Left ventricle myocardium inferior (tissue), 1 donor: ENCODE measurements around the gene PCDH15. TPM values are rescaled to one million over a fixed set of nuclear protein-coding genes. Genes with fewer than 3 reads are reported as not detected.

Source experiments
- DNase-seq: peaks from one replicate; pipeline ENCODE4 v3.0.0-alpha.2; 2020
- H3K27ac ChIP-seq: fragments of 200-600 bp; replicated peaks from 2 replicates; pipeline ENCODE4 v1.8.0; 2021
- H3K27me3 ChIP-seq: fragments of 200-600 bp; 2 replicates; pipeline ENCODE4 v1.8.0; 2021; ENCODE audit warnings: low read depth
- H3K36me3 ChIP-seq: fragments of 200-600 bp; 2 replicates; pipeline ENCODE4 v1.8.0; 2021
- H3K4me1 ChIP-seq: fragments of 200-600 bp; 2 replicates; pipeline ENCODE4 v1.8.0; 2021
- H3K4me3 ChIP-seq: fragments of 200-600 bp; 2 replicates; pipeline ENCODE4 v1.8.0; 2021; ENCODE audit warnings: mild to moderate bottlenecking, moderate library complexity
- H3K9me3 ChIP-seq: fragments of 200-600 bp; replicated peaks from 2 replicates; pipeline ENCODE4 v1.8.0; 2021
- CTCF ChIP-seq: fragments of 200-600 bp; IDR thresholded peaks from 2 replicates; pipeline ENCODE4 v1.8.0; 2021; ENCODE audit warnings: antibody characterized with exemption, mild to moderate bottlenecking, borderline replicate concordance
- intact Hi-C: fragments of 100-400 bp; cut with micrococcal nuclease; formaldehyde crosslinking; loops from one replicate; pipeline ENCODE4 v1.11.0; 2022
- total RNA-seq: library from RNA; stranded (reverse); fragmentation: NEBNext Ultra II Directional; extraction: Animal tissue kit (Norgen Biotek cat#: 25700); gene quantifications from one replicate; pipeline ENCODE4 v1.2.1, GENCODE V29; 2021
- donor health status: DM: no; HTN: yes; CAD: no; lungs with severe emphysema.

The PCDH15 gene
- total RNA-seq, 1 donor from 2014 or later: 0.19 TPM

- intact Hi-C loops: no loop called here
- no peak overlapping the region for H3K27ac ChIP-seq
- no peak for DNase-seq
Observed at GRCh38 chr10:54485971-54486370, 315.1 kb downstream of the PCDH15 start.

GRCh38 chr10:54484186-54484585, 316.8 kb downstream of the PCDH15 start:
- H3K4me3 ChIP-seq: no peak overlapping the region
- no peaks in the 10 kb centered on the region for H3K27me3 ChIP-seq
- intact Hi-C loops: no loop called here
- H3K27ac ChIP-seq: no peak overlapping the region
- no peak for DNase-seq
- no peaks in the 10 kb centered on the region for H3K9me3 ChIP-seq
- no peaks in the 10 kb centered on the region for H3K36me3 ChIP-seq
- TF ChIP-seq CTCF: no peak
- no peaks in the 10 kb centered on the region for H3K4me1 ChIP-seq

More at GRCh38 chr10:54485971-54486370, 315.1 kb downstream of the PCDH15 start:
- Histone ChIP-seq H3K27me3 (no peaks in the 10 kb centered on the region), H3K36me3 (no peaks in the 10 kb centered on the region), H3K4me1 (no peaks in the 10 kb centered on the region), H3K9me3 (no peaks in the 10 kb centered on the region), H3K4me3 (no peak overlapping the region)
- no peak for TF ChIP-seq CTCF

- H3K27ac ChIP-seq: no peak overlapping the region
Observed at GRCh38 chr10:54478601-54479000, 322.4 kb downstream of the PCDH15 start.

GRCh38 chr10:54477738-54478137, 323.3 kb downstream of the PCDH15 start:
- no peaks in the 10 kb centered on the region for H3K27me3 ChIP-seq
- no peak for DNase-seq

More at GRCh38 chr10:54478601-54479000, 322.4 kb downstream of the PCDH15 start:
- intact Hi-C loops: no loop called here
- TF ChIP-seq CTCF: no peak
- Histone ChIP-seq H3K27me3 (no peaks in the 10 kb centered on the region), H3K4me3 (no peak overlapping the region), H3K4me1 (no peaks in the 10 kb centered on the region), H3K36me3 (no peaks in the 10 kb centered on the region), H3K9me3 (no peaks in the 10 kb centered on the region)
- DNase-seq: no peak

GRCh38 chr10:54470324-54470631, 330.8 kb downstream of the PCDH15 start:
- intact Hi-C loops: no loop called here
- H3K27me3 ChIP-seq: no peaks in the 10 kb centered on the region
- no peak for TF ChIP-seq CTCF
- H3K4me3 ChIP-seq: no peak overlapping the region
- no peak overlapping the region for H3K27ac ChIP-seq
- no peaks in the 10 kb centered on the region for H3K36me3 ChIP-seq
- DNase-seq: no peak
- no peaks in the 10 kb centered on the region for H3K9me3 ChIP-seq
- H3K4me1 ChIP-seq: no peaks in the 10 kb centered on the region

More at GRCh38 chr10:54477738-54478137, 323.3 kb downstream of the PCDH15 start:
- no peak overlapping the region for H3K27ac ChIP-seq
- H3K4me3 ChIP-seq: no peak overlapping the region
- H3K4me1 ChIP-seq: no peaks in the 10 kb centered on the region
- intact Hi-C loops: no loop called here
- no peaks in the 10 kb centered on the region for H3K36me3 ChIP-seq
- no peaks in the 10 kb centered on the region for H3K9me3 ChIP-seq
- no peak for TF ChIP-seq CTCF
